Amniotic epithelial cell (primary cell): ENCODE measurements around the gene FNDC10.
A peak's percentile ranks its signal among the peaks of the same experiment; 100 is the strongest.

Source experiments
- DNase-seq: peaks from one replicate; pipeline ENCODE4 v3.0.0-alpha.2; 2010; ENCODE audit warnings: low read depth

Gene FNDC10

GRCh38 chr1:1627829-1628753 is 28.2 kb upstream of the FNDC10 start:
- no peak for DNase-seq

DNA sequence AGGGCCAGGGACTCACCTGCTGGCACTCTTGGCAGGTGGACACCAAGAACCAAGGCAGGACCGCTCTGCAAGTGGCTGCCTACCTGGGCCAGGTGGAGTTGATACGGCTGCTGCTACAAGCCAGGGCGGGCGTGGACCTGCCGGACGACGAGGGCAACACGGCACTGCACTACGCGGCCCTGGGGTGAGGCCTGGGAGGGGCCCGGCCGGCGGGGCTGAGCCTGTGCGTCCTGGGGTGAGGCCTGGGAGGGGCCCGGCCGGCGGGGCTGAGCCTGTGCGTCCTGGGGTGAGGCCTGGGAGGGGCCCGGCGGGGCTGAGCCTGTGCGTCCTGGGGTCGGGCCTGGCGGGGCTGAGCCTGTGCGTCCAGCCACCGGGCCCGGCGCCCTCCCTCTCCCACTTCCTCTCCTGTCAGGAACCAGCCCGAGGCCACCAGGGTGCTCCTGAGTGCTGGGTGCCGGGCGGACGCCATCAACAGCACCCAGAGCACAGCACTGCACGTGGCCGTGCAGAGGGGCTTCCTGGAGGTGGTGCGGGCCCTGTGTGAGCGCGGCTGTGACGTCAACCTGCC is 27.4 kb upstream of the FNDC10 start:
- no peak for DNase-seq

DNA sequence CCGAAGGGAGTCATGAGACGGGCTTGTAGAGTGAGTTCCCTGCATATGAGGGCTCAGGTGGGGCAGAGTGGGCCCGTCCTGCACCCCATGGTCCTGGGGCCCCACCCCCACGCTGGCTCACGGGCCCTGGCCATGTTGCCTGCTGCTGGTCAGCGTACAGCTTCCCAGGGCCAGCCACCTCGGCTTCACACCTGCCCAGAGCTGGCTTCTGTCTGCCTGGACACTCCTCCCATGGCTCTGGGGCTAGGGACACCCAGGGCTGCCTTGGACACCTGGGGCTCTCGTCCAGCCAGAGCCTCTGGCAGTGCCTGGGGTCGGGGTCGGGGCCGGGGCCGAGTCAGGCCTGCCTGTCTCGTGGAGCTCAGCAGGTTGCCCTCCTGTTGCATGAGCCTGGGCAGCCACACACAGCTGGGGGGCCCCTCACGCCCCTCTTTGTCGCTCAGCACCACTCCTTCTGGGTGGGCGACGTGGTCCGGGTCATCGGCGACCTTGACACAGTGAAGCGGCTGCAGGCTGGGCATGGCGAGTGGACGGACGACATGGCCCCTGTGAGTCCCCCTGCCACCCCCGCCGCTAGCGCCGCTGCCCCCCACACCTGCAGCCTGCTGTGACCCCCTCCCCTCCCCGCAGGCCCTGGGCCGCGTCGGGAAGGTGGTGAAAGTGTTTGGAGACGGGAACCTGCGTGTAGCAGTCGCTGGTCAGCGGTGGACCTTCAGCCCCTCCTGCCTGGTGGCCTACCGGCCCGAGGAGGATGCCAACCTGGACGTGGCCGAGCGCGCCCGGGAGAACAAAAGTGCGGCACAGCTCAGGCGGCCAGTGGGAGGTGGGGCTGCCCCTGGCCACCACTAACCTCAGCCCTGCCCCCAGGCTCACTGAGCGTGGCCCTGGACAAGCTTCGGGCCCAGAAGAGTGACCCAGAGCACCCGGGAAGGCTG is 26.5 kb upstream of the FNDC10 start:
- DNase-seq = no peak

GRCh38 chr1:1625824-1626206 is 25.9 kb upstream of the FNDC10 start:
- no peak for DNase-seq

GRCh38 chr1:1625404-1625775 is 25.5 kb upstream of the FNDC10 start:
- DNase-seq = no peak

DNA sequence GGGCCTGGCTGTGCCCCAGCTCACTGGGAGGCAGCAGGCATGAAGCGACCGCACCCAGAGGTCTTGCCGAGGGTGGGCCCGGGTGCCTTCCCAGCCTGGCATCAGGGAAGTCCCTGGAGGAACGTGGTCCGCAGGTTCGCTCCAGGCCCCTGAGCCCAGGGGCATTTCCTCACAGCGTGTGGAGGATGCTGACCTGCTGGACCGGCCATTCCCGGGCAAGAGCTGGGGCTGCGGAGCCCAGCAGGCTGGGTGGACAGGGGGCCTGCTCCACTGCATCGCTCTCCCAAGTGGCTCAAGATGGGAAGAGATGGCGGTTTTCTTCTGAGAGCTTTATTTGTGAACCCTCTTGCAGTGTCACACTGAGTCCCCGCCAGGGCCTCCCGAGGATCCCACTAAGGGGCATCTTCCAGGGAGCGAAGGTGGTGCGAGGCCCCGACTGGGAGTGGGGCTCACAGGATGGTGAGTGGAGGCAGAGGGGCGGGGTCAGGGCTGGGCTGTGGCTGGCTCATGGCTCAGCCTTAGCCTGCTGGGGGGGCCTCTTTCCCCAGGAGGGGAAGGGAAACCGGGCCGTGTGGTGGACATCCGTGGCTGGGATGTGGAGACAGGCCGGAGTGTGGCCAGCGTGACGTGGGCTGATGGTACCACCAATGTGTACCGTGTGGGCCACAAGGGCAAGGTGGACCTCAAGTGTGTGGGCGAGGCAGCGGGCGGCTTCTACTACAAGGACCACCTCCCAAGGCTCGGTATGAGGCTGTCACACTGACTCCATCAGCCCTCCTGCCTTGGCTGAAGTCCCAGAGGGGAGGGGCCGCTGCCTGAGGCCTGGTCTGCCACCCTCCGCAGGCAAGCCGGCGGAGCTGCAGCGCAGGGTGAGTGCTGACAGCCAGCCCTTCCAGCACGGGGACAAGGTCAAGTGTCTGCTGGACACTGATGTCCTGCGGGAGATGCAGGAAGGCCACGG is 24.8 kb upstream of the FNDC10 start:
- no peak for DNase-seq

GRCh38 chr1:1623631-1624442 is 23.9 kb upstream of the FNDC10 start:
- DNase-seq = no peak

- no peak for DNase-seq
These were observed 23.3 kb upstream of the FNDC10 start for GRCh38 chr1:1623181-1623630.

- DNase-seq = no peak
These were observed 22.8 kb upstream of the FNDC10 start for GRCh38 chr1:1622788-1623094.

GRCh38 chr1:1622010-1622787 is 22.3 kb upstream of the FNDC10 start:
- DNase-seq = peak; percentile 84

DNA sequence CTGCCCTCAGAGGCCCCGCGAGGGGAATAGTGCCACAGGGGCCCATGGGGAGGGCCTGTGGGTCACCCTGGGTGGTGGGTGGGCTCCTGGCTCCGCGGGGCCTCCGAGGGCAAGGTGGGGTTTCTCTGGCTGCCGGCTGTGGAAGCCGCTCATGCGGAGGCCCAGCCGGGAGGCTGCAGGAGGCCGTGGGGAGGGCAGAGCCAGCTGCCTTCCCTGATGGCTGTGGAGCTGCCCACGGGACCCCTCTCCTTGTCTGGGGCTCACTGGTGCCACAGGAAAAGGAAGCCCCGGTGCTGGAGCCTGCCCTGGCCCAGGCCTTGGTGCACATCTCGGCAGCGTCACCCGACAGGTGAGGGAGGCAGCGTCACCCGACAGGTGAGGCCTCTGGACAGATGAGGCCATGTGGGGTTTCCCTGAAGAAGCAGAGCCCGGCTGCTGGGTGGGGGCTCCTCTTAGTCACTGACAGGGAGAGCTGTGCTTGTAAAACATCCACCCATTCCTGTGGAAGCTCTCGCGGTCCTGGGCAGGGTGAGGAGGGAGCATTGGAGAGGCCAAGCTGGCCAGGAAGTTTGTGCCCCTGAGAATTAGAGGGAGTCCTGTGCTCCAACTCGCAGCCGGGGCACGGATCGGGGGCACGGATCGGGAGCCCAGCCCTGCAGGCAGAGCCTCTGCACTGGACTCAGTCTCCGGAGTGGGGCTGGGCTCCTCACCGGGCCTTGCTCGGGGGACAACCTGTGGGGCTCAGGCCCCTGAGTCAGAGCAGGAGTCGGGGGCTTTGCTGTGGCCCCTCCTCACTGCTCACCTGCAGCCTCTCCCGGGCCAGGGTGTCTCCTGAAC is 21.5 kb upstream of the FNDC10 start:
- DNase-seq = no peak

GRCh38 chr1:1620433-1621139 is 20.7 kb upstream of the FNDC10 start:
- no peak for DNase-seq

DNA sequence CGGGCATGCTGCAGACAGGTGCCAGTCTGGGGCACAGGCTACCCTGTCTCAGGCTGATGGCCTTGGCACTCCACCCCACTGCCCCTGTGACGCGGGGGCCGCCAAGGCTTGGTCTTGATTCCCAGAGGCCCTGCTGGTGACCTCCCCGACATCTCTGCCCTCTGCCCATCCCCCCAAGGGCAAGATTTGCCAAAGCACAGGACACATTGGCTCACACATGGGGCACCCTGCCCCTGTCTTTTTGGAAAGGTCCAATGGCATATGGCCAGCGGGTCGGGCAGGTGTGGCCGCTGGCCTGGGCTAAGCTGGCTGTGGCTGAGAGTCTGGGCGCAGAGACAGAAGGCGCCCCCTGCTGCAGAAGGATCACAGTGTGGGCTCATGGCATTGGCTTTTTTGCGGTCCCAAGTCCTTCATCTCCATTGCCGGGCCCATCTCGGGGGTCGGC is 20.0 kb upstream of the FNDC10 start:
- no peak for DNase-seq

- DNase-seq = no peak
These were observed 18.6 kb upstream of the FNDC10 start for GRCh38 chr1:1618396-1619068.

DNA sequence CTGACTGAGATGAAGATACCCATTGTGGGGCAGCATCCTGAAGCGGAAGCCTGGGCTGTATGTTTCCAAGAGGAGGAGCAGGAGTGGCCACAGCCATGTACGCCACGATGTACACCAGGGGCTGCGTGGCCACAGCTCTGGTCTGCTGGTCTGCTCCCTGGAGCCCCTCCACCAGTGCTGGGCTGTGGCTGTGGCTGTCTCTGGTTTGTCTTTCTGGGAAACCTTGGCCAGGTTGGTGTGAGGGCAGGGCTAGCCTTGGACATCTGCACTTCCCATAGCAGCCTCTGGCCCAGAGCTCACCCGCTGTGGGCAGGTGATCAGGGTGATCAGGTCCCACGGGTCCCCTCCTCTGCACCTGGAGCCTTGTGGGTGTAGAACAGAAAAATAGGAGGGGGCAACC is 18.0 kb upstream of the FNDC10 start:
- DNase-seq = no peak

DNA sequence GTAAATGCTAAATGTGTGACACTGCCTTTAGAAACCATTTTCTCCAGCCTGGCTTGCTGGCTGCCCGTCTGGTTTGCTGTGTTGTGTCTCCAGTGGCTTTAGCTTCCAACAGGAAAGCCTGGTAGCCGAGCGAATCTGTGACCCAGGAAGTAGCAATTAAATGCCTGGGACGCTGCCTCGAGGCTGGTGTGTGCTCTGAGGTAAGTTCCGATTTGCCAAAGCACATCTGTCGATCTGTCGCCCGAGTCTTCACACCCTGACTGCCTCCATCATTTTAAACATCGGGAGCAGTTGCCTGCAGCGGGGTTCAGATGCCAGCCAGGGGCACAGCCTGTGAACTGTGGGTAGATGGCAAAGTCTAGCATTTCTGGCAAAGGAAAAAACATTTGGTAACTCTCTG is 17.6 kb upstream of the FNDC10 start:
- DNase-seq = no peak

GRCh38 chr1:1616838-1617237 is 16.9 kb upstream of the FNDC10 start:
- DNase-seq = no peak
